Measurements from ENCODE around the gene PLEKHG2. TPM values are rescaled to one million over a fixed set of nuclear protein-coding genes. Genes with fewer than 3 reads are reported as not detected.

Gene PLEKHG2
- total and polyA plus RNA-seq, 9 of the 15 experiments (the other 6 are each of a cell fraction or from before 2014, with no cell fraction given), result 0.98 to 45.7 (median 9.8) TPM

DNA sequence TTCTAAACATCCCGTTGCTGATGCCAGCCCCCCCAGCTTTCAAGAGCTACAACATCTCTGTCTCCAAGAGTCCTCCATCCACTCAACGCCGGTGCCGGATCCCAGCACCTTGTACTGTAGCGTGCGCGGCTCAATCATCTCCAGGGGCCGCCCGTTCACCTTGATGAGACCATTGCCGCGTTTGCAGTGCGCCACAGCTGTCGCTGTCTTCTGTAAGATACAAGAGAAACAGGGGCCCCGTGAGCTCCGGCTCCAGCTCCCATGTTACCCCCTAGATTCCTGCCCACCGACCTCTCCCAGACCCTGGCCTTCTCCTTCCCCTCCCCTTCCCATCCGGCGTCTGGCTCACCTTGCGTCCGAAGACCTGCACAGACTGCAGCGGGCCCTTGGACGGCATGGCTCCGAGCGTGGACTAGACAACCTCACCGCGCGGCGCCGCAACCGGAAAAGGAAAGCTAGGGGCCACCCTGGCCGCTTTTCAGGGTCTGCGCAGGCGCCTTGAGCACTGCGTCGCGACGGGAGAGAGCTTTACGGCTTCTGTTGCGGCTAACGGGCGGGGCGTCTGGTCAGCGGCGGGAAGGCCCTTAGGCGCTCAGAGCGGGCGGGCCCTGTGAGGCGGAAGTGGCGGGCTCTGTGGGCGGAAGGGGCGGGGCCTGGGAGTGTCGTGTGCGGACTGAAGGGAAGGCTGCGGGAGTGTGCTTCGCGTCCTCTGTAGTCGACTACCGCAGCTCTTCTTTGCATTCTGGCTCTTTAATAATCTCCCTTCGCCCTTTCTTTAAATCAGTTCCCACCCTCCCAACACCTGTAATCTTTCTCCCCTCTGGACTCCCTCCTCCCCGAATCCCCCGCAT is 23.3 kb downstream of the PLEKHG2 start, which contains the start of gene RPS16 (continued):
- TF ChIP-seq CHD2 (IDR thresholded peaks at IDR 0.05; ENCODE audit: low read depth, low read length), result no peak
- no peak for TF ChIP-seq ZNF311 (CRISPR knock-in tag; IDR thresholded peaks at IDR 0.05)
- peak; percentile 76 for TF ChIP-seq EGR1 (conservative IDR thresholded peaks at IDR 0.05)
- TF ChIP-seq SMC3 (conservative IDR thresholded peaks at IDR 0.05; ENCODE audit: insufficient read depth, low read depth, low read length), result no peak
- no peak for TF ChIP-seq ZNF431 (CRISPR knock-in tag; IDR thresholded peaks at IDR 0.05)
- no peak; the same call in 1 of the 2 replicates for TF ChIP-seq DEAF1 (CRISPR knock-in tag; IDR thresholded peaks at IDR 0.05)
- peak; percentile 31 for TF ChIP-seq KAT7 (CRISPR knock-in tag; IDR thresholded peaks at IDR 0.05; ENCODE audit: borderline replicate concordance)
- peak; percentile 68 for TF ChIP-seq HMGN3 (IDR thresholded peaks at IDR 0.05; ENCODE audit: borderline replicate concordance, extremely low read depth, insufficient read length, low read depth, low read length)
- no peak for TF ChIP-seq ZNF280A (IDR thresholded peaks at IDR 0.05; ENCODE audit: low read depth, partially characterized antibody)
- no peak for TF ChIP-seq ARID3B (CRISPR knock-in tag; IDR thresholded peaks at IDR 0.05; ENCODE audit: borderline replicate concordance)
- peak; percentile 76; the same call in 1 of the 2 replicates for TF ChIP-seq NR2C2 (CRISPR knock-in tag; IDR thresholded peaks at IDR 0.05)
- peak; percentile 60; the same call in 1 of the 2 replicates for TF ChIP-seq NR2C2 (tag; IDR thresholded peaks at IDR 0.05)
- no peak for TF ChIP-seq ETV6 (IDR thresholded peaks at IDR 0.05; ENCODE audit: borderline replicate concordance in 1 of 2, low read depth in 2 of 2, low read length in 1 of 2)
- no peak for TF ChIP-seq ETV6 (CRISPR knock-in tag; IDR thresholded peaks at IDR 0.05; ENCODE audit: borderline replicate concordance)
- no peak for TF ChIP-seq ESRRB (CRISPR knock-in tag; IDR thresholded peaks at IDR 0.05; ENCODE audit: borderline replicate concordance)
- TF ChIP-seq ZNF133 (CRISPR knock-in tag; IDR thresholded peaks at IDR 0.05), result no peak
- TF ChIP-seq ZNF668 (CRISPR knock-in tag; IDR thresholded peaks at IDR 0.05), result no peak
- TF ChIP-seq SMARCA5 (IDR thresholded peaks at IDR 0.05), result no peak
- TF ChIP-seq MEF2A (IDR thresholded peaks at IDR 0.05; ENCODE audit: control insufficient read depth, low read depth, low read length), result no peak
- peak; percentile 78; the same call in 1 of the 2 replicates for TF ChIP-seq SRSF1 (IDR thresholded peaks at IDR 0.05; ENCODE audit: low read depth, low read length)
- TF ChIP-seq MXI1 (IDR thresholded peaks at IDR 0.05; ENCODE audit: low read depth, low read length), result peak; percentile 80; the same call in 1 of the 2 replicates
- no peak for TF ChIP-seq PTBP1 (IDR thresholded peaks at IDR 0.05; ENCODE audit: low read depth, low read length)
- TF ChIP-seq HMG20A (CRISPR knock-in tag; conservative IDR thresholded peaks at IDR 0.05), result no peak
